ENCODE results near the gene PPP3CA. TPM values are rescaled to one million over a fixed set of nuclear protein-coding genes. Genes with fewer than 3 reads are reported as not detected.

The PPP3CA gene
- total RNA-seq, 1 experiment from 2014 or later = 129 TPM

- no peaks in the 10 kb centered on the region for H3K27me3 ChIP-seq (replicated peaks; ENCODE audit: insufficient read depth, low read depth, low read length, poor library complexity)
- no peaks in the 10 kb centered on the region for H3K9me3 ChIP-seq (ENCODE audit: low read depth, low read length, poor library complexity, severe bottlenecking)
- POLR2A ChIA-PET (ENCODE audit: low non-redundant PET) = no interaction called here
- no peak for DNase-seq (ENCODE audit: low spot score)
- intact Hi-C loops (cut with micrococcal nuclease; ENCODE audit: unreplicated experiment) = no loop called here
- H3K4me3 ChIP-seq (ENCODE audit: low read depth, low read length, poor library complexity, severe bottlenecking) = no peak overlapping the region
- H3K4me1 ChIP-seq (ENCODE audit: insufficient read depth, low read length, poor library complexity, severe bottlenecking) = peaks cover 10% of the 10 kb centered on the region
- no peak for TF ChIP-seq EZH2 (IDR thresholded peaks at IDR 0.05; ENCODE audit: borderline replicate concordance, low read depth, low read length, poor library complexity, severe bottlenecking)
- no peak overlapping the region for H3K27ac ChIP-seq (ENCODE audit: low read depth, low read length, poor library complexity, severe bottlenecking)
- CTCF ChIA-PET = no interaction called here
- no TSS peak for BruUV-seq (replicated peaks)
- no peaks in the 10 kb centered on the region for H3K36me3 ChIP-seq (ENCODE audit: insufficient read depth, low read length, poor library complexity, severe bottlenecking)
These were observed 139.2 kb downstream of the PPP3CA start for GRCh38 chr4:101208171-101208570.

- H3K4me3 ChIP-seq (ENCODE audit: low read depth, low read length, poor library complexity, severe bottlenecking) = no peak overlapping the region
- H3K36me3 ChIP-seq (ENCODE audit: insufficient read depth, low read length, poor library complexity, severe bottlenecking) = no peaks in the 10 kb centered on the region
- ChIA-PET POLR2A (ENCODE audit: low non-redundant PET) (no interaction called here), CTCF (no interaction called here)
- H3K27me3 ChIP-seq (replicated peaks; ENCODE audit: insufficient read depth, low read depth, low read length, poor library complexity) = no peaks in the 10 kb centered on the region
- TF ChIP-seq EZH2 (IDR thresholded peaks at IDR 0.05; ENCODE audit: borderline replicate concordance, low read depth, low read length, poor library complexity, severe bottlenecking) = no peak
- intact Hi-C loops (cut with micrococcal nuclease; ENCODE audit: unreplicated experiment) = no loop called here
- no peak overlapping the region for H3K27ac ChIP-seq (ENCODE audit: low read depth, low read length, poor library complexity, severe bottlenecking)
- DNase-seq (ENCODE audit: low spot score) = no peak
- no peaks in the 10 kb centered on the region for H3K9me3 ChIP-seq (ENCODE audit: low read depth, low read length, poor library complexity, severe bottlenecking)
- BruUV-seq (replicated peaks) = no TSS peak
- H3K4me1 ChIP-seq (ENCODE audit: insufficient read depth, low read length, poor library complexity, severe bottlenecking) = peaks cover 9% of the 10 kb centered on the region
These were observed 141.4 kb downstream of the PPP3CA start for GRCh38 chr4:101205916-101206315.

- POLR2A ChIA-PET (ENCODE audit: low non-redundant PET) = no interaction called here
- Histone ChIP-seq H3K27ac (ENCODE audit: low read depth, low read length, poor library complexity, severe bottlenecking) (no peak overlapping the region), H3K4me3 (ENCODE audit: low read depth, low read length, poor library complexity, severe bottlenecking) (no peak overlapping the region), H3K9me3 (ENCODE audit: low read depth, low read length, poor library complexity, severe bottlenecking) (no peaks in the 10 kb centered on the region), H3K27me3 (replicated peaks; ENCODE audit: insufficient read depth, low read depth, low read length, poor library complexity) (no peaks in the 10 kb centered on the region), H3K4me1 (ENCODE audit: insufficient read depth, low read length, poor library complexity, severe bottlenecking) (peaks cover 38% of the 10 kb centered on the region), H3K36me3 (ENCODE audit: insufficient read depth, low read length, poor library complexity, severe bottlenecking) (no peaks in the 10 kb centered on the region)
- CTCF ChIA-PET = no interaction called here
- DNase-seq (ENCODE audit: low spot score) = no peak
- intact Hi-C loops (cut with micrococcal nuclease; ENCODE audit: unreplicated experiment) = no loop called here
- no peak for TF ChIP-seq EZH2 (IDR thresholded peaks at IDR 0.05; ENCODE audit: borderline replicate concordance, low read depth, low read length, poor library complexity, severe bottlenecking)
- TF ChIP-seq CTCF (conservative IDR thresholded peaks at IDR 0.05; ENCODE audit: low read depth, low read length) = no peak
- no TSS peak for BruUV-seq (replicated peaks)
These were observed 145.9 kb downstream of the PPP3CA start for GRCh38 chr4:101201421-101201820.

- Histone ChIP-seq H3K27ac (ENCODE audit: low read depth, low read length, poor library complexity, severe bottlenecking) (peak overlapping the region; percentile 25), H3K27me3 (replicated peaks; ENCODE audit: insufficient read depth, low read depth, low read length, poor library complexity) (no peaks in the 10 kb centered on the region), H3K9me3 (ENCODE audit: low read depth, low read length, poor library complexity, severe bottlenecking) (no peaks in the 10 kb centered on the region), H3K4me3 (ENCODE audit: low read depth, low read length, poor library complexity, severe bottlenecking) (no peak overlapping the region), H3K4me1 (ENCODE audit: insufficient read depth, low read length, poor library complexity, severe bottlenecking) (peaks cover 38% of the 10 kb centered on the region), H3K36me3 (ENCODE audit: insufficient read depth, low read length, poor library complexity, severe bottlenecking) (no peaks in the 10 kb centered on the region)
- POLR2A ChIA-PET (ENCODE audit: low non-redundant PET) = no interaction called here
- DNase-seq (ENCODE audit: low spot score) = peak; percentile 61
- intact Hi-C loops (cut with micrococcal nuclease; ENCODE audit: unreplicated experiment) = no loop called here
- no peak for TF ChIP-seq EZH2 (IDR thresholded peaks at IDR 0.05; ENCODE audit: borderline replicate concordance, low read depth, low read length, poor library complexity, severe bottlenecking)
- no peak for TF ChIP-seq CTCF (conservative IDR thresholded peaks at IDR 0.05; ENCODE audit: low read depth, low read length)
- BruUV-seq (replicated peaks) = no TSS peak
- CTCF ChIA-PET = no interaction called here
These were observed 146.8 kb downstream of the PPP3CA start for GRCh38 chr4:101200561-101200960.

Measured in A673 (cell line).